ENCODE data around the gene PRKAR1B.
A peak's percentile ranks its signal among the peaks of the same experiment; 100 is the strongest.

PRKAR1B gene

DNA sequence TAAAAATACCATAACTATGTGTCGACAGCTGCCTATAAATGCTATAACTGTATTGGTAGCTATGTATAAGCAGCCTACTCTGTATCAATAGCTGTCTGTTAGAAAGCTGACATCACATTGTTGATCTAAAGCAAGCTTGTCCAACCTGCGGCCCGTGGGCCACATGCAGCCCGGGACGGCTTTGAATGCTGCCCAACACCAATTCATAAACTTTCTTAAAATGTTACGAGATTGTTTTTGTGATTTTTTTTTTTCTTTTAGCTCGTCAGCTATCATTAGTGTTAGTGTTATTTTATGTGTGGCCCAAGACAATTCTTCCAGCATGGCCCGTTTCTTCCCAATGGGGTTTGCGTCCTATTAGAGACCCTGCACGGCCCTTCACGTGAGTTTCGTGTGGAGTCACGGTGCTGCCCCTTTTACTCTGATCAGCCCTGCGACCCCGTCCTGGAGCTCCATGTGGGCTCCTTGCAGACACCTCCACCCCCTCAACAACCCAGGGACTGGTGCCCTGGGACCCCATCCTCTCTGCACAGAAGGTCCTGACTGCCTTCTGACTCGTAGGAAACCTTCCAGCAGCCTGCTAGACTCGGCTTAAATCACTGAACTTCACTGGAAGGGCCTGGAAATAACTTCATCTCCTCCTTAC is 4.5 kb upstream of the PRKAR1B start:
- H2AK5ac ChIP-seq (ENCODE audit: low read length, severe bottlenecking), result no peak overlapping the region
- H3K4me1 ChIP-seq (ENCODE audit: control insufficient read depth, insufficient read depth, low read depth, low read length), result peaks cover 29% of the 10 kb centered on the region
- no peak overlapping the region for H3K14ac ChIP-seq (ENCODE audit: low read length in 2 of 2)
- no peaks in the 10 kb centered on the region for H3K27me3 ChIP-seq (ENCODE audit: control insufficient read depth in 1 of 2, insufficient read depth in 1 of 2, low read length in 2 of 2)
- H3K79me1 ChIP-seq (replicated peaks; ENCODE audit: low read length, poor library complexity, severe bottlenecking), result peaks cover 14% of the 10 kb centered on the region
- H3K4ac ChIP-seq (ENCODE audit: low read depth in 1 of 2, low read length in 2 of 2), result no peak overlapping the region
- no peak overlapping the region for H4K8ac ChIP-seq (ENCODE audit: low read length)
- H3K27ac ChIP-seq (ENCODE audit: low read length, poor library complexity, severe bottlenecking), result no peak overlapping the region
- no peak overlapping the region for H4K91ac ChIP-seq (ENCODE audit: low read length)
- 97% methylated on average over 13 of the region's 17 CpGs for WGBS
- no peak for DNase-seq
- H2BK5ac ChIP-seq (ENCODE audit: low read depth, low read length, poor library complexity, severe bottlenecking), result no peak overlapping the region
- no peak overlapping the region for H3K4me2 ChIP-seq (ENCODE audit: low read length, poor library complexity, severe bottlenecking)
- no peak overlapping the region for H2BK12ac ChIP-seq (ENCODE audit: low read length in 2 of 2)
- H3K4me3 ChIP-seq (ENCODE audit: insufficient read depth in 1 of 2, low read depth in 1 of 2, low read length in 2 of 2), result no peak overlapping the region
- H2BK120ac ChIP-seq (ENCODE audit: low read depth, low read length), result no peak overlapping the region
- H2BK15ac ChIP-seq (ENCODE audit: low read depth, poor library complexity, severe bottlenecking), result no peak overlapping the region
- no peak overlapping the region for H3K23ac ChIP-seq (ENCODE audit: low read length in 2 of 2)
- no peak overlapping the region for H3K18ac ChIP-seq (ENCODE audit: low read depth in 1 of 2, low read length in 2 of 2)
- H3K36me3 ChIP-seq (ENCODE audit: control insufficient read depth in 1 of 2, insufficient read depth in 2 of 2, low read depth in 1 of 2, low read length in 2 of 2), result peaks cover 34 to 48% of the 10 kb centered on the region in 2 experiments
- H3K9ac ChIP-seq (ENCODE audit: low read length), result no peak overlapping the region
- peaks cover 14% of the 10 kb centered on the region for H3K9me3 ChIP-seq (ENCODE audit: control insufficient read depth, low read length)
- H2AFZ ChIP-seq (ENCODE audit: low read depth, low read length), result no peak overlapping the region

DNA sequence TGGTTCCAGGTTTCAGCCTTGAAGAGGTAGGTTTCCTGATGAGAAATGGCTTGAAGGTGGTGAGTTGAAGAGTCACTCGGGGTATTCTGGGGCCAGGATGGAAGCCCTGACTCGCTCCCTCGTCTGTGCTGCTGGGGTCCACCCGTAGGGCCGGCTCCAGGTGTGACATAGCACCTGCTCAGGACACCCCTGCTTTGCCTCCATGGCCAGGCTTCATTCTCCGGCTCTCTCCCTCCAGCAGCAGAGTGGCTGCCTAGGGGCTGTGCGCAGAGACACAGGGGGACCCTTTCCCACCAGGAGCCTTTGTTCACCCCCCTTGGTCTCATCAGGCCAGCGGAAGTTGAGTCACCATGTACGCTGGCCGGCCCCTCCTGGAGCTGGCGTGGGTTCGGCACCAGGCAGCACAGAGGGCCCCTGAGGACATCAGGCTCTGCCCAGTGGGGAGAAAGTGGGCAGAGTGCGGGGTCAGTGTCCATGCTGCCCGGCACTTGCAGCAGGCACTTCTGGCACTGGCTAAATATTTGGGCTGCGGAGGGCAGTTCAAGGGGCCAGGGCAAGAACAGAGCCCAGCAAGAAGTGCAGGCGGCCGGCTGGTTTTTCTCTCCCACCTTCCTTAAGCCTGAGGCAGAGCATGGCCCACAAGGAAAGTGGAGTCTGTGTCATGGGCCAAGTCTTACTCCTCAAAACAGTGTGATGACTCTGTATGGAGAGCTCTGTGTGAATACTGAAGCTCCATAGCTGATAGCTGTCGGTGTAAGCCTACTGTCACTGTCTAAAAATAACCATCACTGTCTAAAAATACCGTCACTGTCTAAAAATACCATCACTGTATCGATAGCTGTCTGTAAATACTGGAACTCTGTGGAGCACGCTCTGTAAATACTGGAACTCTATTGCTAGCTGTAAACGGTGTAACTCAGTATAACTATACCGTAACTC is 3.7 kb upstream of the PRKAR1B start:
- H2AK5ac ChIP-seq (ENCODE audit: low read length, severe bottlenecking), result no peak overlapping the region

DNA sequence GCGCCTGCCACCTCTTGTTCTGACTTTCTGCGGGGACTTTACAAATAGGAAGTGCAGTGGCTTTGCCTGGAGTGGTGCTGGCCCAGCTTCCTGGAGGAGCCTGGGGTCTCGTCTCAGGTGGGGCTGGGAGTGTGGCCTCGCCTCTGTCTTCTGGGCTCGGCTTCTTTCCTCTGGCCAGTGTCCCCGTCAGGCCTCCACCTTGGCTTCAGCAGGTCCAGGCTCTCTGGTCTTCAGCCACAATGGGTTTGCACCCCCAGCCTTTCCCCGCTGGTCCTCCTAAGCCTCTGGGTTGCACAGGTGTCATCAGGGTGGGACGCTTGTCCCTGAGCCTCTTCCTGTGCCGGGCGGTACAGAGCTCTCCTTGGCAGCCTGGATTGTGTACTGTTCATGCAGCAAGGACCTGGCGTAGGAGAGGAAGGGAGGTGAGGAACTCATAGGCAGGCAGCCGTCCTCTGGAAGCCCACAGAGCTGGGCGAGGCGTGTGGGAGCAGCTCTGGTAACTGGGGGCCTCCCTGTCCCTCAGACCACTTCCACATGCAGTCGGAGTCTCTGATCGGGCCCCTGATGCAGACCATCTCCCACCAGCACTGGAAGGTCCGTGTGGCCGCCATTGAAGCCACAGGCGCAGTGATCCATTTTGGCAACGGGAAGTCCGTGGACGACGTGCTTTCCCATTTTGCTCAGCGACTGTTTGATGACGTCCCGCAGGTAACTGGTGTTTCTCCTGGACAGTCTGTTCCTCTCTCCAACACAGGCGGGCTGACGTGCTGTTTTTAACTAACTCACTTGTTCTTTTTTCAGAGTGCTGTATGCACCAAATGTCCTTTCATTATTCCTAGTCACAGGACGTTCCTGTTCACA is 2.3 kb upstream of the PRKAR1B start:
- no peaks in the 10 kb centered on the region for H3K27me3 ChIP-seq (ENCODE audit: control insufficient read depth in 1 of 2, insufficient read depth in 1 of 2, low read length in 2 of 2)
- no peak overlapping the region for H2BK15ac ChIP-seq (ENCODE audit: low read depth, poor library complexity, severe bottlenecking)
- no peak overlapping the region for H3K4me2 ChIP-seq (ENCODE audit: low read length, poor library complexity, severe bottlenecking)
- peak overlapping the region in 1 of 2 experiments; percentile 38 for H3K23ac ChIP-seq (ENCODE audit: low read length in 2 of 2)
- no peak overlapping the region for H2BK5ac ChIP-seq (ENCODE audit: low read depth, low read length, poor library complexity, severe bottlenecking)
- peaks cover 19% of the 10 kb centered on the region for H3K79me1 ChIP-seq (replicated peaks; ENCODE audit: low read length, poor library complexity, severe bottlenecking)
- no peak overlapping the region for H4K8ac ChIP-seq (ENCODE audit: low read length)
- H2BK12ac ChIP-seq (ENCODE audit: low read length in 2 of 2), result no peak overlapping the region
- no peak overlapping the region for H3K27ac ChIP-seq (ENCODE audit: low read length, poor library complexity, severe bottlenecking)
- peaks cover 28 to 43% of the 10 kb centered on the region in 2 experiments for H3K36me3 ChIP-seq (ENCODE audit: control insufficient read depth in 1 of 2, insufficient read depth in 2 of 2, low read depth in 1 of 2, low read length in 2 of 2)
- H3K4me1 ChIP-seq (ENCODE audit: control insufficient read depth, insufficient read depth, low read depth, low read length), result peaks cover 33% of the 10 kb centered on the region
- no peak overlapping the region for H3K18ac ChIP-seq (ENCODE audit: low read depth in 1 of 2, low read length in 2 of 2)
- H4K91ac ChIP-seq (ENCODE audit: low read length), result no peak overlapping the region
- H3K4ac ChIP-seq (ENCODE audit: low read depth in 1 of 2, low read length in 2 of 2), result no peak overlapping the region
- no peak overlapping the region for H3K14ac ChIP-seq (ENCODE audit: low read length in 2 of 2)
- H2AK5ac ChIP-seq (ENCODE audit: low read length, severe bottlenecking), result no peak overlapping the region
- peaks cover 5% of the 10 kb centered on the region for H3K9me3 ChIP-seq (ENCODE audit: control insufficient read depth, low read length)
- H2AFZ ChIP-seq (ENCODE audit: low read depth, low read length), result no peak overlapping the region
- no peak for DNase-seq
- WGBS, result 97% methylated on average over 28 of the region's 29 CpGs
- no peak overlapping the region for H2BK120ac ChIP-seq (ENCODE audit: low read depth, low read length)
- H3K9ac ChIP-seq (ENCODE audit: low read length), result no peak overlapping the region
- H3K4me3 ChIP-seq (ENCODE audit: insufficient read depth in 1 of 2, low read depth in 1 of 2, low read length in 2 of 2), result no peak overlapping the region

More for the DNA sequence above, 3.7 kb upstream of the PRKAR1B start:
- DNase-seq, result peak; percentile 28
- H3K27me3 ChIP-seq (ENCODE audit: control insufficient read depth in 1 of 2, insufficient read depth in 1 of 2, low read length in 2 of 2), result no peaks in the 10 kb centered on the region
- H4K91ac ChIP-seq (ENCODE audit: low read length), result no peak overlapping the region
- H3K23ac ChIP-seq (ENCODE audit: low read length in 2 of 2), result no peak overlapping the region
- H3K9ac ChIP-seq (ENCODE audit: low read length), result no peak overlapping the region
- peaks cover 33% of the 10 kb centered on the region for H3K4me1 ChIP-seq (ENCODE audit: control insufficient read depth, insufficient read depth, low read depth, low read length)
- H2AFZ ChIP-seq (ENCODE audit: low read depth, low read length), result no peak overlapping the region
- H3K36me3 ChIP-seq (ENCODE audit: control insufficient read depth in 1 of 2, insufficient read depth in 2 of 2, low read depth in 1 of 2, low read length in 2 of 2), result peaks cover 34 to 48% of the 10 kb centered on the region in 2 experiments
- no peak overlapping the region for H4K8ac ChIP-seq (ENCODE audit: low read length)
- H3K4me2 ChIP-seq (ENCODE audit: low read length, poor library complexity, severe bottlenecking), result no peak overlapping the region
- no peak overlapping the region for H2BK5ac ChIP-seq (ENCODE audit: low read depth, low read length, poor library complexity, severe bottlenecking)
- no peak overlapping the region for H2BK120ac ChIP-seq (ENCODE audit: low read depth, low read length)
- H3K9me3 ChIP-seq (ENCODE audit: control insufficient read depth, low read length), result peaks cover 14% of the 10 kb centered on the region
- no peak overlapping the region for H3K14ac ChIP-seq (ENCODE audit: low read length in 2 of 2)
- H3K79me1 ChIP-seq (replicated peaks; ENCODE audit: low read length, poor library complexity, severe bottlenecking), result peaks cover 17% of the 10 kb centered on the region
- WGBS, result 89% methylated on average over 22 of the region's 23 CpGs
- no peak overlapping the region for H3K27ac ChIP-seq (ENCODE audit: low read length, poor library complexity, severe bottlenecking)
- H2BK12ac ChIP-seq (ENCODE audit: low read length in 2 of 2), result no peak overlapping the region
- no peak overlapping the region for H3K4me3 ChIP-seq (ENCODE audit: insufficient read depth in 1 of 2, low read depth in 1 of 2, low read length in 2 of 2)
- H2BK15ac ChIP-seq (ENCODE audit: low read depth, poor library complexity, severe bottlenecking), result no peak overlapping the region
- H3K18ac ChIP-seq (ENCODE audit: low read depth in 1 of 2, low read length in 2 of 2), result no peak overlapping the region
- no peak overlapping the region for H3K4ac ChIP-seq (ENCODE audit: low read depth in 1 of 2, low read length in 2 of 2)
